Fibroblast of mammary gland (primary cell): ENCODE measurements around the gene LHX8.
"Not testable (repeated sequence)": the region's sequence is repeated elsewhere in the genome, so short reads cannot be mapped to it uniquely, and the experiment has no call there.

ENCODE experiments used
- DNase-seq: peaks from one replicate; pipeline ENCODE4 v3.0.0-alpha.2; 2010; ENCODE audit warnings: low read depth
- H3K4me3 ChIP-seq: 2 replicates; pipeline ENCODE4 v1.5.1; 2011; ENCODE audit warnings: low read depth, mild to moderate bottlenecking, low read length, moderate library complexity; ENCODE audit not compliant: control insufficient read depth
- TF ChIP-seq, protein P1 (sequence below): conservative IDR thresholded peaks from 2 replicates; pipeline ENCODE4 v1.5.1; 2011; ENCODE audit warnings: low read depth, low read length, inconsistent platforms; ENCODE audit not compliant: control insufficient read depth, insufficient read depth

The LHX8 gene

DNA sequence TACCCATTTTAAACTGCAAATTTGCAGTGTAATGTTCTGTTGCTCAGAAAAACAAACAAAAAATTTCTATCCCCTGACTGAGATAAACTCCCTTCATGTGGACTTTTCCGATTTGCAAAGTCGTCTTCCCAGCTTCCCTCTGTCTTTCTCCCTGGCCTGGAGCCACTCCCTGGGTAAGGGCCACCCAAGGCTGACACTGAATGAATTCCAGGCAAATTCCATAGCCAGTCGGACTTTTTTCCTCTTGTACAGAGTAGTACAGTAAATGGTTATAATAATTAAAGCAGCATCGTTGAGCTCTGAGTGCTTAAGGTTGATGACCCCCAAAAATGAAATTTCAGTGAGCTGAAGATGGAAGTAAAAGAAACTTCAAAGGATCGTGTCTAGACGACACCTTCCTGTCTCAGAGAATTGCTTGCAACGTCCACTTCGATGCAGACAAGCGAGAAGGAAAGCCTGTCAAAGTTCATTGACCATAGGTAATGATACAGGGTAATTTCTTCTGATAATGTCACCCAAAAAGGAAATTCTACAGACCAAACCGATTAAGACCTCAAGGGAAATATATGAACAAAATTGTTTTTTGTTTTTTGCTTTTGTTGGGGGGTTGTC is 33.6 kb upstream of the LHX8 start:
- DNase-seq: no peak
- H3K4me3 ChIP-seq: no peak overlapping the region
- TF ChIP-seq, protein P1, sequence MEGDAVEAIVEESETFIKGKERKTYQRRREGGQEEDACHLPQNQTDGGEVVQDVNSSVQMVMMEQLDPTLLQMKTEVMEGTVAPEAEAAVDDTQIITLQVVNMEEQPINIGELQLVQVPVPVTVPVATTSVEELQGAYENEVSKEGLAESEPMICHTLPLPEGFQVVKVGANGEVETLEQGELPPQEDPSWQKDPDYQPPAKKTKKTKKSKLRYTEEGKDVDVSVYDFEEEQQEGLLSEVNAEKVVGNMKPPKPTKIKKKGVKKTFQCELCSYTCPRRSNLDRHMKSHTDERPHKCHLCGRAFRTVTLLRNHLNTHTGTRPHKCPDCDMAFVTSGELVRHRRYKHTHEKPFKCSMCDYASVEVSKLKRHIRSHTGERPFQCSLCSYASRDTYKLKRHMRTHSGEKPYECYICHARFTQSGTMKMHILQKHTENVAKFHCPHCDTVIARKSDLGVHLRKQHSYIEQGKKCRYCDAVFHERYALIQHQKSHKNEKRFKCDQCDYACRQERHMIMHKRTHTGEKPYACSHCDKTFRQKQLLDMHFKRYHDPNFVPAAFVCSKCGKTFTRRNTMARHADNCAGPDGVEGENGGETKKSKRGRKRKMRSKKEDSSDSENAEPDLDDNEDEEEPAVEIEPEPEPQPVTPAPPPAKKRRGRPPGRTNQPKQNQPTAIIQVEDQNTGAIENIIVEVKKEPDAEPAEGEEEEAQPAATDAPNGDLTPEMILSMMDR: no peak

DNA sequence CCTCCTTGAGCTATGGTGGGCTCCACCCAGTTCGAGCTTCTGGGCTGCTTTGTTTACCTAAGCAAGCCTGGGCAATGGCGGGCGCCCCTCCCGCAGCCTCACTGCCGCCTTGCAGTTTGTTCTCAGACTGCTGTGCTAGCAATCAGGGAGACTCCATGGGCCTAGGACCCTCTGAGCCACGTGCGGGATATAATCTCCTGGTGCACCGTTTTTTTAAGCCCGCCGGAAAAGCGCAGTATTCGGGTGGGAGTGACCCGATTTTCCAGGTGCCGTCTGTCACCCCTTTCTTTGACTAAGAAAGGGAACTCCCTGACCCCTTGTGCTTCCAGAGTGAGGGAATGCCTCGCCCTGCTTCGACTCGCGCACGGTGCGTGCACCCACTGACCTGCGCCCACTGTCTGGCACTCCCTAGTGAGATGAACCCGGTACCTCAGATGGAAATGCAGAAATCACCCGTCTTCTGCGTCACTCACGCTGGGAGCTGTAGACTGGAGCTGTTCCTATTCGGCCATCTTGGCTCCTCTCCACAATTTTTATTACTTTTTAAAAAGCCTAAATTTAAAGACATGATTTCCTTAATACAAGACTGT is 21.7 kb upstream of the LHX8 start:
- DNase-seq, H3K4me3 ChIP-seq: not testable (repeated sequence)

DNA sequence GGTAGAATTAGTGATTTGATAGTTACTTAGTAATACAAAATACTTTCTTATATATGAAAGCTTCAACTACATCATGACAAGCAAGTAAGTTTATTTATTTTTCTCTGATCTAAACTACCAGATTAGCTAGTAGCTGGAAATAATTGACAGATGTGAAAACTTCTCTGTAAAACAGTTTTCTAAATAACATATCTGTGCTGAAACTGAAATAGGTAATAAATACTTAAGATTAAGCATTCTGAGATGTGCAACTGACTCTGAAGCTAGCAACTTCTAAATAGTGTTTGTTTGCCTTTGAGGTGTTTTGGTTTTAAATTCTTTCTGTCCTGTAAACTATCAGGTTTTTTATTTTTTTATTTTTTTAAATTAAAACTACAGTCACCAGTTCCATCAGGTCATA is 18.5 kb upstream of the LHX8 start:
- no peak for DNase-seq
- TF ChIP-seq, protein P1: no peak
- no peak overlapping the region for H3K4me3 ChIP-seq

DNA sequence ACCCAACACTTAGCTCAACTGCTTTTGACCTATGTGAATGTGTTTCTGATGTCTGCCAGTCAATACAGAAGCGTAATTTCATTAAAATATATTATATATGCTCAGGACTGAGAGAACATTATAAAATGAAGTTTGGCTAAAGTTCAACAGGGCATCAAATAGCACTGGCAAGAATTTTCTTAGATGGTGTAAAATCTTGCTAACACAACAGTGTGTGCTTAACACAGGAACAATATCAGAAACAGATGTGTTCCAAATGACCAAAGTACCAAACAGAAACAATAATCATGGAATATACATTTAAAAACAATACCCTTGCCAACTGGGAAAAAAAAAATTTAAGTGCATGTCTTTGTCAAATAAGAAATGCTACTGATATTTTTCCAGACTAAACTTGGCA is 10.4 kb upstream of the LHX8 start:
- DNase-seq: no peak
- TF ChIP-seq, protein P1: no peak

DNA sequence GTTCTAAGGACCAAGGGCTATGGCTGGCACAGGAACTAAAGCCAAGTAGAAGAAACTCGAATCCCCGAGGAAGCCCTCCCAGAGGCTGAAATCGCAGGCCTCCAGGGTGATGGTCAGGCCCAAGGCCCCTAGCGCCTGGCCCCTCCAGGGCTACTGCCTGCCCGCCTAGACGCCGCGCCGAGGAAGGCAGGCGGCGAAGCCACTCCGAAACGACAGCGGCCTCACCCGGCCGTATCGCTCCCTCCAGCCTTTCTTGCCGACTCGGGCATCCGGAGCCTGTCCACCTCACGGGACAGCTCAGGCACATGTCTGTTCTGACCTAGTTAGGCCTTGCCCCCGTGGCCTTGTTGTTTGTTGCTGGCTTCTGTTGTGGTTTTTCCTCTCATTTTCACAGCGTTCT is 9.7 kb upstream of the LHX8 start:
- H3K4me3 ChIP-seq: no peak overlapping the region
- no peak for DNase-seq
- TF ChIP-seq, protein P1: no peak

More for the DNA sequence above, 10.4 kb upstream of the LHX8 start:
- no peak overlapping the region for H3K4me3 ChIP-seq

DNA sequence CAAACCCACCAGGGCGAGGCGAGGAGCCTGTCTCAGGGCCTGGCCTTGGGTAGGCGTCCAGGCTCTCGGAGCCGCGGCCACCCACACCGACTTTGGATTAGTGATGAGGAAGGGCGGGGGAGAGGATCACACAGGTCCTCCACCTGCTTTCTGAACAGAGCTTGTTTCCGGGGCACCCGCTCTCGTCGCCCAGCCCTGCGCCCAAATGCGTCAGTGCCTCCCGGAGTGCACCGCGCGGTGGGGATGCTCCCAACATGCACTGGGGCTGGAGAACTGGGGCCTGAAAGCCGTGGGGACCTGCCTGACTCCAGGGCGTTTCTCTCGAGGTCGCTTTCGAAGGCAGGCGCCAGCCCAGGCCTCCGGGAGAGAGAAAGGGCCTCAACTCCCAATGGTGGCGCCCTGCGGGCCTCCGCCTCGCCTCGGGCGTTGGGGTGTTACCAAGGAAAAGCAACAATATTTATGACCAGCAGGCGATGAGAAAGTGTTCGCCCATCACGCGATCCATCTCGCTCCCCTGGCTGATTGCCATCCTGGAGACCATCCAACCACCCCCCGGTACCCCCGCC is 8.9 kb upstream of the LHX8 start:
- no peak overlapping the region for H3K4me3 ChIP-seq
- no peak for DNase-seq
- TF ChIP-seq, protein P1: no peak

DNA sequence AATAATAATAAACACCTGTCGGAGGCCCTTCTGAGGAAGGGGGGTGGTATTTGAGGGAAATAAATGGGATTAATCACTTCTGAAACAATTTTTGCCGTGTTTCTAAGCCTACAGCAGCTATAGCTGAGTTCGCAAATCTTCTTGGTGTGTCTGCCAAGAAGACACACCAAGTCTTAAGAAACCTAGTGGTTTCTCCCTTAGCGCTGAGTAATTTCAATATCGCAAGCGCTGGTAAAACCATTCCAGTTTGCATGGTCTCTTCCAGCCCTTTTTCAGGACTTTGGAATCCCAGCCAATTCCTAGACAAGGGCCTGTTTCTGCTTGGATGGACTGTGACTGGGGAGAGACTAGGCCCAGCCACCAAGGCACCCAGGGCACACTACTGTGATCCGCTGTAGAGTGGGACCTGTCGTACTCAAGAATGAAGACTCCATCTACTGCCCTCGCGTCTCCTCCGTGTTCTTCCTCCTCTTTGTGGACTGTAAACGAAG is 7.5 kb upstream of the LHX8 start:
- no peak overlapping the region for H3K4me3 ChIP-seq
- TF ChIP-seq, protein P1: no peak
- no peak for DNase-seq
